ENCODE results near the gene FDXR. TPM values are rescaled to one million over a fixed set of nuclear protein-coding genes. Genes with fewer than 3 reads are reported as not detected.
A peak's percentile ranks its signal among the peaks of the same experiment; 100 is the strongest.

The FDXR gene
- total RNA-seq, 6 experiments from 2014 or later, result 7.7 to 18.7 (median 8.6) TPM

- no peak for DNase-seq
- ATAC-seq, result no peak
- no peak overlapping the region for H3K4me3 ChIP-seq
- H3K36me3 ChIP-seq, result no peaks in the 10 kb centered on the region
- no peaks in the 10 kb centered on the region for H3K27me3 ChIP-seq
- 97% methylated on average over 5 of the region's 5 CpGs for WGBS (ENCODE audit: insufficient coverage, low coverage, low lambda C conversion rate, missing lambda C conversion rate)
- intact Hi-C loops (cut with DNase I), result no loop called here
- no peaks in the 10 kb centered on the region for H3K9me3 ChIP-seq
- TF ChIP-seq POLR2A (IDR thresholded peaks at IDR 0.05) (no peak), CTCF (IDR thresholded peaks at IDR 0.05) (no peak)
- H3K4me1 ChIP-seq, result peaks cover 0 to 12% (median 4%) of the 10 kb centered on the region in 4 donors
- no peak overlapping the region for H3K27ac ChIP-seq
These were observed 1.8 kb upstream of the FDXR start for GRCh38 chr17:74874615-74875037.

- H3K4me1 ChIP-seq, result peaks cover 0 to 12% (median 4%) of the 10 kb centered on the region in 4 donors
- TF ChIP-seq POLR2A (IDR thresholded peaks at IDR 0.05), result no peak
- TF ChIP-seq CTCF (IDR thresholded peaks at IDR 0.05), result no peak
- ATAC-seq (no peak), DNase-seq (no peak)
- H3K27ac ChIP-seq, result peak overlapping the region; percentile 69 to 90 (median 84)
- H3K36me3 ChIP-seq, result no peaks in the 10 kb centered on the region
- H3K9me3 ChIP-seq, result no peaks in the 10 kb centered on the region
- intact Hi-C loops (cut with DNase I), result no loop called here
- peak overlapping the region; percentile 59 to 74 (median 62) for H3K4me3 ChIP-seq
- 60% methylated on average over 6 of the region's 6 CpGs for WGBS (ENCODE audit: insufficient coverage, low coverage, low lambda C conversion rate, missing lambda C conversion rate)
- H3K27me3 ChIP-seq, result no peaks in the 10 kb centered on the region
These were observed 1.2 kb upstream of the FDXR start for GRCh38 chr17:74873874-74874614.

- ATAC-seq (peak; percentile 88 to 95 (median 93)), DNase-seq (peak; percentile 99)
- 1% methylated on average over 39 of the region's 55 CpGs for WGBS (ENCODE audit: insufficient coverage, low coverage, low lambda C conversion rate, missing lambda C conversion rate)
- peaks cover 0 to 12% (median 4%) of the 10 kb centered on the region in 4 donors for H3K4me1 ChIP-seq
- TF ChIP-seq POLR2A (IDR thresholded peaks at IDR 0.05), result peak; percentile 93
- TF ChIP-seq CTCF (IDR thresholded peaks at IDR 0.05), result no peak
- H3K27ac ChIP-seq, result peak overlapping the region; percentile 69 to 90 (median 84)
- H3K9me3 ChIP-seq, result no peaks in the 10 kb centered on the region
- H3K4me3 ChIP-seq, result peak overlapping the region; percentile 60 to 74 (median 62)
- intact Hi-C loops (cut with DNase I), result no loop called here
- H3K36me3 ChIP-seq, result no peaks in the 10 kb centered on the region
- H3K27me3 ChIP-seq, result no peaks in the 10 kb centered on the region
These were observed 461 bp upstream of the FDXR start for GRCh38 chr17:74873037-74873873.

GRCh38 chr17:74871356-74872076, 1.3 kb downstream of the FDXR start:
- ATAC-seq (no peak), DNase-seq (peak in 1 of 3 donors; percentile 20)
- intact Hi-C loops (cut with DNase I), result no loop called here
- no peaks in the 10 kb centered on the region for H3K36me3 ChIP-seq
- no peaks in the 10 kb centered on the region for H3K9me3 ChIP-seq
- H3K27me3 ChIP-seq, result no peaks in the 10 kb centered on the region
- H3K4me3 ChIP-seq, result no peak overlapping the region
- TF ChIP-seq CTCF (IDR thresholded peaks at IDR 0.05) (no peak), POLR2A (IDR thresholded peaks at IDR 0.05) (no peak)
- no peak overlapping the region for H3K27ac ChIP-seq
- 74% methylated on average over 9 of the region's 11 CpGs for WGBS (ENCODE audit: insufficient coverage, low coverage, low lambda C conversion rate, missing lambda C conversion rate)
- peaks cover 0 to 12% (median 2%) of the 10 kb centered on the region in 4 donors for H3K4me1 ChIP-seq

Data from right lobe of liver (tissue), 6 donors.